H1 (cell line): ENCODE results near the gene SCYGR1. TPM values are rescaled to one million over a fixed set of nuclear protein-coding genes. Genes with fewer than 3 reads are reported as not detected.
"Not testable (repeated sequence)": the region's sequence is repeated elsewhere in the genome, so short reads cannot be mapped to it uniquely, and the experiment has no call there.

ENCODE experiments used
- CTCF ChIA-PET: fragments of 300-600 bp; sonication (Branson Sonifier 250); formaldehyde crosslinking; loops from one replicate; lab custom pipeline; 2021; ENCODE audit not compliant: partially characterized antibody; lab: Charles Lee
- POLR2A ChIA-PET: fragments of 300-600 bp; sonication (Branson Sonifier 250); formaldehyde crosslinking; loops from one replicate; lab custom pipeline; 2021; ENCODE audit warnings: inconsistent platforms; ENCODE audit not compliant: partially characterized antibody; lab: Charles Lee
- DNase-seq, 2 experiments: peaks; one replicate each; pipeline versions ENCODE4 v3.0.0 to v3.0.0-alpha.2; 2010 to 2022; ENCODE audit warnings: low spot score in 2 of 2, low read depth in 1 of 2, mixed read lengths in 1 of 2
- FAIRE-seq: peaks from 2 replicates; lab custom pipeline; 2011; peaks lifted over from hg19 to GRCh38; lab: Jason Lieb, UNC
- H2AFZ ChIP-seq: 2 replicates; pipeline ENCODE4 v1.8.1; 2012; ENCODE audit warnings: low read length, inconsistent platforms
- H2AK5ac ChIP-seq: 2 replicates; pipeline ENCODE4 v1.6.1; 2013; ENCODE audit warnings: low read depth, low read length
- H2BK120ac ChIP-seq: replicated peaks from 2 replicates; pipeline ENCODE3; 2013; ENCODE audit warnings: low read depth, low read length, inconsistent platforms
- H2BK12ac ChIP-seq: 2 replicates; pipeline ENCODE4 v1.6.1; 2013; ENCODE audit warnings: low read depth, low read length
- H2BK15ac ChIP-seq: 2 replicates; pipeline ENCODE4 v1.6.1; 2013; ENCODE audit warnings: low read length
- H2BK20ac ChIP-seq: 2 replicates; pipeline ENCODE4 v1.6.1; 2013; ENCODE audit warnings: low read length
- H2BK5ac ChIP-seq: 2 replicates; pipeline ENCODE4 v1.6.1; 2013; ENCODE audit warnings: low read depth, low read length
- H3K14ac ChIP-seq: 2 replicates; pipeline ENCODE4 v1.6.1; 2013; ENCODE audit warnings: inconsistent platforms; ENCODE audit not compliant: insufficient read length
- H3K18ac ChIP-seq: 2 replicates; pipeline ENCODE4 v1.6.1; 2013; ENCODE audit warnings: low read length; ENCODE audit errors: extremely low read depth
- H3K23ac ChIP-seq: 2 replicates; pipeline ENCODE4 v1.6.1; 2013; ENCODE audit warnings: inconsistent platforms; ENCODE audit not compliant: insufficient read length
- H3K23me2 ChIP-seq: 2 replicates; pipeline ENCODE4 v1.6.1; 2013; ENCODE audit warnings: low read depth, low read length
- H3K27ac ChIP-seq: 2 replicates; pipeline ENCODE4 v1.6.1; 2011; ENCODE audit warnings: low read depth, low read length, inconsistent platforms
- H3K27me3 ChIP-seq, 4 experiments: replicated peaks in 1 of 4; 1 replicate in 1 of 4; 2 replicates in 3 of 4; pipeline versions ENCODE4 v1.6.1 to v1.8.1; 2011 to 2013; ENCODE audit warnings: low read length in 3 of 4, mild to moderate bottlenecking in 3 of 4, inconsistent platforms in 2 of 4, mixed read lengths in 2 of 4, moderate library complexity in 1 of 4; ENCODE audit not compliant: control insufficient read depth in 3 of 4, insufficient read depth in 3 of 4; ENCODE audit errors: extremely low read depth in 1 of 4
- H3K36me3 ChIP-seq, 4 experiments: 2 replicates each; pipeline versions ENCODE4 v1.6.1 to v1.8.1; 2011 to 2013; ENCODE audit warnings: mild to moderate bottlenecking in 4 of 4, low read length in 3 of 4, moderate library complexity in 2 of 4, control low read depth in 1 of 4, inconsistent platforms in 1 of 4; ENCODE audit not compliant: insufficient read depth in 4 of 4, control insufficient read depth in 2 of 4
- H3K4ac ChIP-seq: replicated peaks from 2 replicates; pipeline ENCODE3; 2013; ENCODE audit warnings: low read length, low read depth, mixed read lengths, inconsistent platforms; ENCODE audit not compliant: insufficient read length
- H3K4me1 ChIP-seq, 4 experiments: replicated peaks in 1 of 4; 1 replicate in 1 of 4; 2 replicates in 3 of 4; pipeline versions ENCODE4 v1.6.1 to v1.8.1; 2011 to 2013; ENCODE audit warnings: low read length in 3 of 4, inconsistent platforms in 2 of 4, mixed read lengths in 1 of 4; ENCODE audit not compliant: insufficient read depth in 4 of 4, control insufficient read depth in 3 of 4
- H3K4me2 ChIP-seq, 2 experiments: 2 replicates each; pipeline versions ENCODE4 v1.6.1 to v1.8.1; 2011 to 2013; ENCODE audit warnings: low read depth in 2 of 2, low read length in 2 of 2, control low read depth in 1 of 2, inconsistent platforms in 1 of 2, mild to moderate bottlenecking in 1 of 2; ENCODE audit not compliant: insufficient read depth in 1 of 2
- H3K4me3 ChIP-seq, 4 experiments: fragments of 200-600, 300-600 bp in 1 of 4; sonication (generic), shearing (Covaris generic), sonication (Bioruptor Twin) in 1 of 4; 2 replicates each; pipeline versions ENCODE4 v1.5.1 to v1.8.1; 2011 to 2016; ENCODE audit warnings: low read length in 4 of 4, low read depth in 3 of 4, control low read depth in 2 of 4, inconsistent platforms in 2 of 4, mild to moderate bottlenecking in 2 of 4, mixed read lengths in 1 of 4, moderate library complexity in 1 of 4; ENCODE audit not compliant: insufficient read depth in 2 of 4; ENCODE audit errors: extremely low read depth in 1 of 4
- H3K56ac ChIP-seq: replicated peaks from 2 replicates; pipeline ENCODE3; 2013; ENCODE audit warnings: low read depth, mild to moderate bottlenecking, mixed read lengths, low read length, inconsistent platforms; ENCODE audit not compliant: insufficient read length
- H3K79me1 ChIP-seq: 2 replicates; pipeline ENCODE4 v1.6.1; 2013; ENCODE audit warnings: low read depth, low read length, control low read depth
- H3K79me2 ChIP-seq, 2 experiments: 2 replicates each; pipeline versions ENCODE4 v1.6.1 to v1.8.1; 2012 to 2013; ENCODE audit warnings: low read length in 2 of 2, mild to moderate bottlenecking in 2 of 2, inconsistent platforms in 1 of 2; ENCODE audit not compliant: insufficient read depth in 2 of 2, control insufficient read depth in 1 of 2
- H3K9ac ChIP-seq, 4 experiments: replicated peaks in 1 of 4; 1 replicate in 1 of 4; 2 replicates in 3 of 4; pipeline versions ENCODE4 v1.6.1 to v1.8.1; 2011 to 2013; ENCODE audit warnings: low read depth in 3 of 4, low read length in 3 of 4, control low read depth in 2 of 4, mild to moderate bottlenecking in 2 of 4, moderate library complexity in 2 of 4, inconsistent platforms in 1 of 4; ENCODE audit errors: extremely low read depth in 1 of 4
- H3K9me3 ChIP-seq, 2 experiments: 2 replicates each; pipeline versions ENCODE4 v1.6.1 to v1.8.1; 2012 to 2013; ENCODE audit warnings: mild to moderate bottlenecking in 2 of 2, moderate library complexity in 2 of 2, control low read depth in 1 of 2, inconsistent platforms in 1 of 2, low read depth in 1 of 2, low read length in 1 of 2, mixed read lengths in 1 of 2; ENCODE audit not compliant: insufficient read depth in 2 of 2
- H4K20me1 ChIP-seq, 2 experiments: replicated peaks in 1 of 2; 2 replicates each; pipeline versions ENCODE3 to v1.8.1; 2011 to 2013; ENCODE audit warnings: inconsistent platforms in 2 of 2, low read length in 2 of 2, mild to moderate bottlenecking in 1 of 2; ENCODE audit not compliant: insufficient read depth in 2 of 2, control insufficient read depth in 1 of 2
- H4K5ac ChIP-seq: 2 replicates; pipeline ENCODE4 v1.6.1; 2013; ENCODE audit warnings: low read length, low read depth, mixed read lengths, inconsistent platforms; ENCODE audit not compliant: insufficient read length
- H4K8ac ChIP-seq: 2 replicates; pipeline ENCODE4 v1.8.0; 2013; ENCODE audit warnings: mild to moderate bottlenecking, moderate library complexity, low read length, inconsistent platforms; ENCODE audit not compliant: insufficient read depth; ENCODE audit errors: extremely low read depth
- H4K91ac ChIP-seq: replicated peaks from 2 replicates; pipeline ENCODE3; 2013; ENCODE audit warnings: low read length, mixed read lengths, inconsistent platforms; ENCODE audit not compliant: insufficient read length
- WGBS, 2 experiments: shearing (Covaris generic) in 1 of 2; methylation state at CpG; one replicate each; pipeline versions ENCODE4 v1.1.6 to v1.1.7; 2013 to 2015; ENCODE audit warnings: low lambda C conversion rate in 2 of 2, mixed read lengths in 2 of 2, inconsistent platforms in 1 of 2, low coverage in 1 of 2, missing lambda C conversion rate in 1 of 2; ENCODE audit not compliant: insufficient replicate concordance in 2 of 2, insufficient coverage in 1 of 2, insufficient read length in 1 of 2; ENCODE audit errors: extremely low coverage in 1 of 2, missing lambda C conversion rate in 1 of 2; 5-methylcytosine and 5-hydroxymethylcytosine counted together
- long read RNA-seq, 2 experiments: library from RNA in 1 of 2; library from capped mRNA in 1 of 2; stranded (forward); transcript quantifications; one replicate each; pipeline ENCODE4 v2.0.0, GENCODE V29; 2021; ENCODE audit warnings: inconsistent platforms in 1 of 2
- polyA minus RNA-seq, 3 experiments: library from RNA; depleted of rRNA, polyadenylated mRNA; stranded (reverse); fragments of >200 nt; gene quantifications; 1 replicate in 2 of 3; 2 replicates in 1 of 3; pipeline ENCODE4 v1.2.3, GENCODE V29; 2011
- polyA plus RNA-seq, 7 experiments: library from polyadenylated mRNA; depleted of rRNA in 3 of 7; stranded (reverse) in 5 of 7; unstranded in 2 of 7; fragments of >200 nt in 5 of 7; fragments of 200-250 nt in 2 of 7; gene quantifications; 1 replicate in 5 of 7; 2 replicates in 1 of 7; 4 replicates in 1 of 7; pipeline versions ENCODE4 v1.2.1 to v1.2.3, GENCODE V29; 2011 to 2013; ENCODE audit warnings: missing spikeins in 2 of 7, mixed read lengths in 2 of 7
- total RNA-seq: library from RNA; stranded (reverse); fragmentation: NEBNext Ultra II Directional; extraction: Animal tissue kit (Norgen Biotek cat#: 25700); gene quantifications from 2 replicates; pipeline ENCODE4 v1.2.1, GENCODE V29; 2021

Gene SCYGR1, protein sequence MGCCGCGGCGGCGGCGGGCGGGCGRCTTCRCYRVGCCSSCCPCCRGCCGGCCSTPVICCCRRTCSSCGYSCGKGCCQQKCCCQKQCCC
- not detected in 2 replicates for total RNA-seq
- polyA plus RNA-seq (2011; rRNA removed), result not detected in 2 replicates
- not detected for polyA plus RNA-seq (2011; cell fraction: cytosol; rRNA removed)
- polyA plus RNA-seq (2011; cell fraction: nucleus; rRNA removed), result not detected
- not detected in 4 replicates for polyA plus RNA-seq (2012, experiment 1 of 2)
- not detected for polyA plus RNA-seq (2012, experiment 2 of 2)
- not detected for polyA plus RNA-seq (2013, experiment 1 of 2)
- polyA plus RNA-seq (2013, experiment 2 of 2), result not detected
- polyA minus RNA-seq (2011; rRNA and poly(A)+ RNA removed), result not detected in 2 replicates
- polyA minus RNA-seq (2011; cell fraction: cytosol; rRNA and poly(A)+ RNA removed), result not detected
- not detected for polyA minus RNA-seq (2011; cell fraction: nucleus; rRNA and poly(A)+ RNA removed)
- long read RNA-seq, experiment 1, result 0 reads
- long read RNA-seq, experiment 2, result 0 reads

DNA sequence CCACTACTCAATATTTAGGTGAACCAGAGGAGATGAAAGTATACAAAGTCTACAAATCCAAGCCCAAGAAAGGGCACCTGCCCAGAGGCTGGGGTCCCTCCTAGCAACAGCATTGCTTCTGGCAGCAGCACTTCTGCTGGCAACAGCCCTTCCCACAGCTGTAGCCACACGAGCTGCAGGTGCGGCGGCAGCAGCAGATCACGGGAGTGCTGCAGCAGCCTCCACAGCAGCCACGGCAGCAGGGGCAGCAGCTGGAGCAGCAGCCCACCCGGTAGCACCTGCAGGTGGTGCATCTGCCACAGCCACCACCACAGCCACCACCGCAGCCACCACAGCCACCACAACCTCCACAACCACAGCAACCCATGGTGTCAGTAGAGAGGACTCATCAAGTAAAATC lies at the start of gene SCYGR1:
Gene SCYGR1, minus strand, starts transcription at position 367 of the 400 bp plus-strand sequence. Its CDS starts 0 bp downstream, at position 367.
- H3K9me3 ChIP-seq, H3K4ac ChIP-seq, H3K14ac ChIP-seq, H3K79me1 ChIP-seq, H3K4me1 ChIP-seq, H3K23ac ChIP-seq, H3K9ac ChIP-seq, FAIRE-seq, H4K91ac ChIP-seq, H4K8ac ChIP-seq, H2BK12ac ChIP-seq, H4K5ac ChIP-seq, DNase-seq, H3K23me2 ChIP-seq, H2BK15ac ChIP-seq, H3K18ac ChIP-seq, H2BK20ac ChIP-seq, H3K27ac ChIP-seq, H3K27me3 ChIP-seq, H3K4me2 ChIP-seq, H3K79me2 ChIP-seq, H2BK5ac ChIP-seq, H2BK120ac ChIP-seq, H4K20me1 ChIP-seq, H3K56ac ChIP-seq, H3K36me3 ChIP-seq, POLR2A ChIA-PET, H3K4me3 ChIP-seq, H2AFZ ChIP-seq, H2AK5ac ChIP-seq: not testable (repeated sequence)
- CTCF ChIA-PET, result interaction anchor here (1.2 to 3.2 kb wide), 4 partner anchors 8 to 338 kb away, joined by 3 to 24 read pairs (median 6); partner anchors contain the start of gene TM4SF20
- WGBS, 2 experiments, result 91% methylated on average over 6 of the region's 7 CpGs; no CpG with 5 or more reads in 1 of the 2 experiments
